Breast epithelium (tissue), 3 donors: ENCODE data around the gene FCAR.

Experiments used
- CTCF ChIP-seq, 3 donors: fragments of 450-650 bp; IDR thresholded peaks; one replicate each; pipeline ENCODE4 v1.5.1; 2016 to 2017; ENCODE audit warnings: antibody characterized with exemption in 3 of 3, mild to moderate bottlenecking in 3 of 3, moderate library complexity in 3 of 3
- POLR2AphosphoS5 ChIP-seq, 3 donors: sonication (generic); formaldehyde crosslinking; IDR thresholded peaks; one replicate each; pipeline ENCODE4 v1.6.1; 2017; ENCODE audit warnings: antibody characterized with exemption in 3 of 3

GRCh38 chr19:54916822-54917221 is 42.8 kb downstream of the FCAR start:
- TF ChIP-seq CTCF (IDR thresholded peaks at IDR 0.05) (no peak), POLR2AphosphoS5 (IDR thresholded peaks at IDR 0.05) (no peak)
